CMK (cell line): ENCODE results near the gene RD3L.
"Not testable (repeated sequence)": the region's sequence is repeated elsewhere in the genome, so short reads cannot be mapped to it uniquely, and the experiment has no call there.

ENCODE experiments used
- DNase-seq: peaks from one replicate; pipeline ENCODE4 v3.0.0-alpha.2; 2010; ENCODE audit warnings: low read depth

The RD3L gene

DNA sequence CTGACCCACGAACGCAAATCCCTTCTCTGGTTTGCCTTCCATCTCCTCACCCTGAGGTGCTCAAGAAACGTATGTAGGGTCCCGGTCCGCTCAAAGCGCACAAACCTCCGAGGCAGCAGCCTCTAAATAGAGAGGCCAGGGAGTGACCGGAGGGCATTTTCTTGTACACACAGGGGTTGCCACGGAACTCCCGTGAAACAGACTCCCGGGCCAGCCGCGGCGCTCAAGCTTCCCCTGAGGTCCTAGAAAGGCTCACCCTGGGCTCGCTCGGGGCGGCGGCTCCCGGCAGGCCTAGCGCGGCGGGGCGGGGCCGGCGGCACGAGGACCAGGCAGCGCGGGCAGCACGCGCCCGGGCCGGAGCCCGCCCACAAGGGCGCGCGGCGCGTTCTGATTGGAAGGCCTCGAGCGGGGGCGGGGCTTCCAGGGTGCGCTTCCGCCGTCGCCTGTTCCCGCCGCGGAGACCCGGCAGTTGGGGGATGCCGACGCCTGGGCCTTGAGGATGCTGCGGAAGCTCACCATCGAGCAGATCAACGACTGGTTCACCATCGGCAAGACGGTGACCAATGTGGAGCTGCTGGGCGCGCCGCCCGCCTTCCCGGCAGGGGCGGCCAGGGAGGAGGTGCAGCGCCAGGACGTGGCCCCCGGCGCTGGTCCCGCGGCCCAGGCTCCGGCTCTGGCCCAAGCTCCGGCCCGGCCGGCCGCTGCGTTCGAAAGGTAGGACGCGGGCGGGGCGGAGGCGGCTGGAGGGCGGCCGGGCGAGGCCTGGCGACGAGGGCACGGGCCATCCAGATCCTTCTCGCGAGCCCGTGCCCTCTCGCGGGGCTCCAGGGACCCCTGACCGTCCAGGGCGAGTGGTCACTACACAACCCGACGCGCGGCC is 14.1 kb downstream of the RD3L start, which contains the start of gene TDRD9:
TDRD9 (plus strand) TSS at position 446 of the 880 bp plus-strand sequence; CDS start at position 500, 54 bp downstream.
- DNase-seq = no peak

GRCh38 chr14:103927566-103927965 is 14.8 kb downstream of the RD3L start:
- DNase-seq = no peak

GRCh38 chr14:103925316-103925715 is 17.0 kb downstream of the RD3L start:
- no peak for DNase-seq

- DNase-seq = peak; percentile 90
Measured at GRCh38 chr14:103923863-103924262, 18.5 kb downstream of the RD3L start.

DNA sequence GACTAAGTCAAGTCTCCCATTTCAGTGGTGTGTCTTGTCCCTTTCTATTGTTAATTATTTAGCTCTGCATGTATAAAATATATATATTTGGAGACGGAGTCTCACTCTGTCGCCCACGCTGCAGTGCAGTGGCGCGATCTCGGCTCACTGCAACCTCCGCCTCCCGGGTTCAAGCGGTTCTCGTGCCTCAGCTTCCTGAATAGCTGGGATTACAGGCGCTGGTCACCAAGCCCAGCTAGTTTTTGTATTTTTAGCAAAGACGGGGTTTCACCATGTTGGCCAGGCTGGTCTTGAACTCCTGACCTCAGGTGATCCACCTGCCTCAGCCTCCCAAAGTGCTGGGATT is 20.5 kb downstream of the RD3L start:
- not testable (repeated sequence) for DNase-seq

DNA sequence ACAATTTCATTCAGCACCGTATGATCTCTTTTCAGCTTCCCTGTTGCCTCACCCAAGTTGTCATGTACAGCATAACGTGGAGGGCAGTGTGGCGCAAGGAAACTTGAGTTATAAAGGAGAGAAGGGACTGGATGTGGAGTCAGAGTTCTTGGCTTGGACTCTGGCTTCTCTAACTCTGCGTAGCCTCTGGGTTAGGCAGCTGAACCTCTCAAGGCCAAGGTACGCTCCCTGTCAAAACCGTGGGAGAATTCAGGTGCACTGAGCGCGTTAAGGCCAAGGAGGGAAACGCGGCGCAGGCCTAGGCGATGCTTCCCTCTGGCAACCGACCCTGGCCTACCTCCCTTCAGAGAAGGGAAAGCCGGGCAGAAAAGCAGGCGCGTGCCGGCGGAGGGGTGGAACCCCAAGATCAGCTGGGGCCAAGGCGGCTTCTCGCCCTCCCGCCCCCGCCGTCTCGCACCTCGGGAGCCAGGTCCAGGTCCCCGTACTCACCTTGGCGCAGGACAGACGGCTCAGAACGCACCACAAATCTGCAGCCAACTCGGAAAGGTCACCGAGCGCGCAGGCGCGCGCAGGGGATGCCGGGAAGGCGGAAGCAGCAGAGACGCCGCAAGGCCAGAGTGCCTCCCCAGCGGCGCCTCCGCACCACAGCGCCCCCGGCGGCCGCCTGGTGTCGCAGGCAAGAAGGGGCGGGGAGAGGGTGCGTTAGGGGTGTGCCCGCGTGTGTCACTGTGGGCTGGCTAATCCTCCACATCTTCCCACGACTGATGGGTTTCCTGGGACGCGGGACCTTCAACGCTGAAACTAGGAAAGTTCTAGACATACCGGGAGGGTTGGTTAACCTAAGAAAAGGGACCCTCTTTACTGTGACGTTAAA is 21.1 kb downstream of the RD3L start:
- DNase-seq = peak; percentile 79

- no peak for DNase-seq
Measured at GRCh38 chr14:103916636-103917262, 25.6 kb downstream of the RD3L start.

- no peak for DNase-seq
Measured at GRCh38 chr14:103915616-103916015, 26.7 kb downstream of the RD3L start.

DNA sequence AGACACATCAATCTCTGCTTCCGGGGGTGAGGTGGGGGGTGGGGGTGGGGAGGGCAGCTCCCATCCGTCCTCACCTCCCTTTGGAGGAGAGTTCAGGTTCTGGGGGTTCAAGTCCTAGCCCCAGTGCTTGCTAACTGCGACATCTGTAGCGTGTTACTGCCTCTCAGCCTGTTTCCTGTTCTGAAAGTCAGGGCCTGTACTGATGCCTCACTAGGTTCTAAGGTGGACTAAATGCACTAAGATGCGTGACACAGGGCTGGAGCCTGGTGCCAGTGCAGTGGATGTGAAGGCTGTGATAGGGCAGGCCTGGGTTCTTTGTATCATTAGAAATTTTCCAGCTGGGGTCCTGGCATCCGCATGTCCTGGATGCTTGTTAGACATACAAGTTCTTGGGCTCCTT is 31.3 kb downstream of the RD3L start:
- DNase-seq = no peak

GRCh38 chr14:103910262-103910935 is 31.9 kb downstream of the RD3L start:
- DNase-seq = no peak

- no peak for DNase-seq
Measured at GRCh38 chr14:103909531-103910261, 32.6 kb downstream of the RD3L start.

GRCh38 chr14:103908580-103908979 is 33.7 kb downstream of the RD3L start:
- DNase-seq = no peak

DNA sequence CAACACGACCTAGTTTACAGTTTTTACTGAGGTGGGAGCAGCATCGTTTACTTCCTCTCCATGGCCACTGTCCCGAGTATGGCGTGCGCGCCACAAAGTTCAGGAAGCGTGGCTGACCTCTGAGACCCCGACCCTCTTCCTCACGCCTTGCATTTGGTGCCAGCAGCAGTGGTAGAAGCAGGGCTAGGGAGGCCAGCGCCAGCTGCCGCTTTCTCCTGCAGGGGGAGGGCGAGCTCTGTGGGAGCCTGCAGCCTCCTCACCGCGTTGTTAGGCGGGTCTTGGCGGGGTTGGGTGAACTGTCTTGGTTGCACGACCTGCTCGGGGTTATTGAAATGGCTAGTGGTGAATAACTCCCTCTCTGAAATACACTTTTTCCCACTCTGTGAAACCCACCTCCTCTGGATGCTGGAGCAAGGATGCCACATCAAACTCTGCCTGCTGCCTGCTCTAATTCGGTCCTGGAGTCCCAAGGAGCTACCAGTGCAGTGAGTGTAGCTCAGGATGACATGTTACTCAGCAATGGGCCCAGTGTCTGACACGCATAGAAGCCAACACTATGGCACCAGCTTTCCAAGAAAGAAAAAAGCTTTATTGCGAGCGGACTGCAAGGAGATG is 36.4 kb downstream of the RD3L start:
- no peak for DNase-seq

DNA sequence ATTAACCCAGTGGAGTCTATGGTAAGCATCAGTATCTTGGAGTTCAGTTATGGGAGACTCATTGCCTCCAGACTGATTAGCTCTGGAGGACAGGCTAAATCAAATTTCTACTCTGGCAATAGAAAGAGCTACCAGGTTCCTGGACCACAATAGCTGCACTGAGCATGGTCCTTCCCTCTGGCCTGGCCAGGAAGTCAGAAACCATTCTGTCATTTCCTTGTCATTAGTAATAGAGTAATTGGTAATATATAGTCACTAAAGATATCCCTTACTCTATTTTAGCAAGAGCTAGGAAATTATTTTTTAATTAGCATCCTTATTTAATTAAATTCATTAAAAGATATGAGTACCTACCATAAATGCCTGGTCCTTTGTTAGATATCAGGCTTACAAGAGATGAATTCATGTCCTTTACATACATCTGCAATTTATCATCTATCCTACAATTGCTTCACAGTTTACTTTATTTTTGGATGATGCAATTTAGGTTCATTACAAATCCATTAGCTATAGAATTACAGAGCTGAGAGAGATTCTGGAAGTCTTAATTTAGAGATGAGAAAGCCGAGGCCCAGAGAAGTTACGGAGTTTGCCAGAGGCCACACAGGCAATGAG is 37.7 kb downstream of the RD3L start:
- no peak for DNase-seq

DNA sequence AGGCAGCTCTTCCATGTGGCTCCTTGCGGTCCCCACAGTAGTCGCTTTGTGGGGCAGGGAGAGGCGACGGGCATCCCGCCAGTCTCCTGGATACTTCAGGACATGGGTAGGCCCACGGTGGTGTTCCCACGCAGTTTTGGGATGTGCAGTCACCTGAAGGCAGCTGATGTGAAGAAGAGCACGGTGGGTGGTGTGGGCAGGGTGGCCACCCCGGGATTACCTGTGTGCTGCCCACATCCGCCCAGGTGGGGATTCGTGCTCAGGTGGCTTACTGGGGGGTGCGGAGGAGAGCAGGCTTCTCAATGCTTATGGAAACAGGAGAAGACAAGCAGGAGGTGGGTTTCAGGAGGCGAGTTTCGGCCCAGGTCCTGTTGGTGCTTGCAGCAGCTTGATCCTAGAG is 42.5 kb downstream of the RD3L start:
- DNase-seq = no peak

DNA sequence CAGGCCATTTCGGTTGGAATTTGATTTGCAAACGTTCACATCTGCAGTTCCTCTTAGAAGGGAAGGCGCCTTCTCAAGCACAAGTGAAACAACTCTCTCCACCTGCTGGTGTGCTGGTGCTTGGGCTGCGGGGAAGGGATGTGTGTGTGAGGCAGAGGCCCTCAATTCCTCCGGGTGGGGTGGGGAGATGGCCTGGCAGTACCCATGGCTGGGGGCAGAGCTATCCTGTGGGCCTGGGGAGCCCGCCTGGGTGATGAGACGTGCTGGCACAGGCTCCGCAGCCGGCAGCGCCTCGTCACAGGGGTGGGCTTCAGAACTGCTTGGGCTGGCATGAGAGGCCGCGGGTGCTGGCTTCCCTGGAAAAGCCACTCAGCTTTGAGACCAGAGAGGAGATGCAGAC is 43.0 kb downstream of the RD3L start:
- no peak for DNase-seq

DNA sequence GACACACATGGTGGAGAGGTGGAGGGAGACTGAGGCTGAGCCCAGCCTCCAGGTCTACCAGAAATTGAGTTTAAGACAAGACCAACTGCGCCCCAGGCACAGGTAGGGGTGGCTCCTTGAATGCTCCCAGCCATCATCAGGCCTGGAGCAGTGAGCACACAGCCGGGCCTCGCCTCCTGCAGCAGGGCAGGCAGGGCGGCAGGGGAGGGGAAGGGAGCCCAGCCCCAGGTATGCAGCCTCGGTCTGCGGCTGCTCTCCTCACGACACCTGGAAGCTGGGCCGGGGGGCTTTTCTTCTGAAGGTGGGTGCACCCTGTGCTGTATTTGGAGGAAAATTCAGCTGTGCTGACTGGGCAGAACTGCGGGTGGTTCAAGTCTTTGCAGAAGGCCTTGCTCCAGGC is 43.6 kb downstream of the RD3L start:
- no peak for DNase-seq

DNA sequence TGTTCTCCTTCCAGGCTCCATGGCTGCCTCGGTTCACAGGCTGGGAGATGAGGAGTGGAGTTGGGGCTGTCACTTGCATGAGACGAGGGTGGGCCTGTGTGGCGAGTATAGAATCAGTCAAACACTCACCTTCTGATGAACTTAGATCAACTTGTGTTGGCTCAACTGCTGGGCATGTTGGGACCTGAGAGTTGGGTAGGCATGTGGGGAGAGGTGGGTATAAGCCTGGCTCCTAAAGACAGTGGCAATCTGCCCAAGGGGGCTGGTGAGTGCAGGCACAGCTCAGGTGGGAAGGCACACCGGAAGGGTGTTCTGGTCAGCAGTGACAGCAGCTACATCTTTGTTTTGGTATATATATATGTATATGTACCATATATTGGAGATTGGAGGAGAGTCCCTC is 44.1 kb downstream of the RD3L start:
- DNase-seq = no peak

DNA sequence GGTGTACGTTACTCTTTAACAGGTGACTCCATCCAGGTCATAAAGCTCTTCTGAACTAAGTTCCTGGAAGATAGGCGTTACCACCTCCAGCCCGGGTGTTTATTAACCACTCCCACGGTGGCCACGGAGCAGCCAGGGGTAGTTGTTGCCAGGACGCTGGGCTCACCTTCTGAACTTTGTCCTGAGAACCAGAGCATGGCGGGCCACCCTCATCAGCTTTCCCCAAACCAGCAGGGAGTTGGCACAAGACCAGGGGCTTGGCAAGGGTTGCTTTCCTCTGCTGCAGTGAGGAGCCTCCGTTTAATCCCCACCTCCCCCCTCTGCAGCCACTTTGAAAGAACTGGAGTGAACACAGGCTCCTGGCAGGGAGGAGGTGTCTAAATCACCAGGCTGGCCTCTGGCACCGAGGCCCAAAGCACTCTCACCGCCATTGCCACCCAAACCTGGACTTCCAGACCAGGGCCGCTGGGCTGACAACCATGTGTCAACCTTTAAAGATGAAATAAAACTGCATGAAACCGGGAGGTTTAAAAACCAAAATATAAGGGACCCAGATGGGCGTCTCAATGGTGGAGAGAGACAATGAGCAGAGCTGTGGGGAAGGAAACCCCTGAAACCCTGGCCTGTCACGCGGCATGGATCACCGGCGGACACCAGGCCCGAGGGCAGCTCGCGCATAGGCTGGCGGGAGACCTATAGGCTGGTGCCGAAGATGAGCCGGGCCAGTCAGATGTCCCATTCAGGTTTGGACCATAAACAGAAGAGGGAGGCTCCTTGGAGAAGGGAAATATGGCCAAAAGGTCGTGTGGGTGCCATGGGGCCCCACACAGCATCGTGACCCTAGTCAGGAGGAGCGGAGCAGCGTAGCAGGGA is 45.0 kb downstream of the RD3L start:
- no peak for DNase-seq
